NOMO-1 treated with DMSO at 0.1 percent for 48 hours (cell line): Measurements from ENCODE around the gene CNIH3.
"Not testable (repeated sequence)": the region's sequence is repeated elsewhere in the genome, so short reads cannot be mapped to it uniquely, and the experiment has no call there.

ENCODE experiments used
- DNase-seq: peaks from one replicate; lab custom pipeline; 2025; ENCODE audit not compliant: unreplicated experiment; lab: John Stamatoyannopoulos, UW

Gene CNIH3

GRCh38 chr1:224615861-224616755 is at the start of gene CNIH3:
TSS of gene CNIH3 (plus strand) at chr1:224616317. CDS start at chr1:224617175, 858 bp downstream.
- peak; percentile 51 for DNase-seq

DNA sequence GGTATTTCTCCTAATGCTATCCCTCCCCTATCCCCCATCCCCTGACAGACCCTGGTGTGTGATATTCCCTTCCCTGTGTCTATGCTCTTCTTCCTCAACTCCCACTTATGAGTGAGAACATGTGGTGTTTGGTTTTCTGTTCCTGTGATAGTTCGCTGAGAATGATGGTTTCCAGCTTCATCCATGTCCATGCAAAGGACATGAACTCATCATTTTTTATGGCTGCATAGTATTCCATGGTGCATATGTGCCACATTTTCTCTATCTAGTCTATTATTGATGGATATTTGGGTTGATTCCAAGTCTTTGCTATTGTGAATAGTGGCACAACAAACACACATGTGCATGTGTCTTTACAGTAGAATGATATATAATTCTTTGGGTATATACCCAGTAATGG is 49.6 kb upstream of the CNIH3 start:
- DNase-seq = not testable (repeated sequence)

DNA sequence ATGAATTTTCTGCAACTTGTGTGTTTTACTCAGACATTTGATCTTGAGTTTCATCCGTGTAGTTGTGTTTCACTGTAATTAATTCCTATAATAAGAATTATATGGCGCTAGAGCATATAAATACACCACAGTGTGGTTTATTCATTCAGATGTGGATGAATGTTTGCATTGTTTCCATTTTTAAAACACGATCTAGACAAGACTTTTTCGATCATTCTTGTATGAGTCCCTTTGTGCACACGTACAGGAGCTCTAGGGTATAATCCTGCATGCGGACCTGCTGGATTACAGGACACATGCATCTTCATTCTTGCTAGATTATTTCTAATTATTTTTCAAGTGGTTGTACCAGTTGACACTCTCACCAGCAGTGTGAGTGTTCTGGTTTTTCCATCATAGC is 46.8 kb upstream of the CNIH3 start:
- no peak for DNase-seq

DNA sequence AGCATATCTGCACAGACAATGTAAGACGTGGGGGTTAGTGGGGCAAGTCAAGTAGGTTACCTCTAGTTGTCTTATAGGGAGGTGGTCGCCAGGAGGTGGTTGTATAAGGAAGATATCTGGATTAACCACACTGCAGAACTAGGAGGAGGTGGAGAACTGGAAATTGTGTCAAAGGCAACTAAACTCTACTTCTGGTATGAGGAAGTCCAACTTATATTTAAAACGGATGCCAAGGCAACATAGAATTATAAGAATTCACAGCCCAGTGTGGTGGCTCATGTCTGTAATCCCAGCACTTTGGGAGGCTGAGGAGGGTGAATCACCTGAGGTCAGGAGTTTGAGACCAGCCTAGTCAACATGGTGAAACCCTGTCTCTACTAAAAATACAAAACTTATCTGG is 44.1 kb upstream of the CNIH3 start:
- not testable (repeated sequence) for DNase-seq

- no peak for DNase-seq
Measured at GRCh38 chr1:224579526-224579925, 36.6 kb upstream of the CNIH3 start.

DNA sequence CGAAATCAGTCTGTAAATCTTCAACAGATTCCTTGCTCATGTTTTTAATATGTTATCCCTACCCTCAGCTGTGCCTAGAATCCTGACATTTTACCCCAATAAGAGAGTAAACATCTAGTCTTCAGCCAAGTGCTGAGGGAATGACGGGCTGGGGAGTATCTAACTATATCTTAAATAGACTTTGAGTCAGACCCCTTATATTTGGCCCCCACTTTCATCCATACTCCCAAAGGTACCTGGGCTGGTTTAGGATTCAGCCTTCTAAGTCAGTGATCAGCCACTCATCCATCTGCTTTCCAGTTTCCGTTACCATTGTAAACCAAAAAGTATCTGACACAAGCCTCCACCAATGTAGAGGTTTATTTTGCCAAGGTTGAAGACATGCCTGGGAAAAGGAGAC is 36.1 kb upstream of the CNIH3 start:
- no peak for DNase-seq

GRCh38 chr1:224582041-224582440 is 34.1 kb upstream of the CNIH3 start:
- DNase-seq = no peak

- DNase-seq = no peak
Measured at GRCh38 chr1:224583774-224584173, 32.3 kb upstream of the CNIH3 start.

- no peak for DNase-seq
Measured at GRCh38 chr1:224585051-224585450, 31.1 kb upstream of the CNIH3 start.

GRCh38 chr1:224587051-224587450 is 29.1 kb upstream of the CNIH3 start:
- no peak for DNase-seq

- no peak for DNase-seq
Measured at GRCh38 chr1:224588515-224588914, 27.6 kb upstream of the CNIH3 start.

- no peak for DNase-seq
Measured at GRCh38 chr1:224589006-224589405, 27.1 kb upstream of the CNIH3 start.

DNA sequence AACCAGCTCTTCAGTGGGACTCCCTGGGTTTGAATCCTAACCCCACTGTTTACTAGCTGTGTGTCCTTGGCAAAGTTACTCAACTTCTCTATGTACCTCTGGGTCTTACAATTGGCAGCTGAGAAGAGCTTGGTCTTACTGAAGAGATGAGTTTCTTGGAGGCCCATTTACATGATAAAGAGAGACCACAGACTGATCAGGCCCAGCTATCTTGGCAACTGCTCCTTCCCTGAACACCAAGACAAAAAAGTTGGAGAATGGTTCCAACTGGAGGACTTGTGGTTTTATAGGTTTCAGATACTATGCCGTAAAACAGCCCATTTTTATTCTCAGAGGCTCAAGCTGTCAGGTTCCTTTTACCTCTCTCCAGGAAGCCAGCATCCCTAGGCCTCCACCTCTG is 24.8 kb upstream of the CNIH3 start:
- DNase-seq = no peak

GRCh38 chr1:224592636-224593582 is 23.2 kb upstream of the CNIH3 start:
- peak; percentile 72 for DNase-seq

GRCh38 chr1:224594360-224594759 is 21.8 kb upstream of the CNIH3 start:
- DNase-seq = no peak

GRCh38 chr1:224594851-224595250 is 21.3 kb upstream of the CNIH3 start:
- no peak for DNase-seq

DNA sequence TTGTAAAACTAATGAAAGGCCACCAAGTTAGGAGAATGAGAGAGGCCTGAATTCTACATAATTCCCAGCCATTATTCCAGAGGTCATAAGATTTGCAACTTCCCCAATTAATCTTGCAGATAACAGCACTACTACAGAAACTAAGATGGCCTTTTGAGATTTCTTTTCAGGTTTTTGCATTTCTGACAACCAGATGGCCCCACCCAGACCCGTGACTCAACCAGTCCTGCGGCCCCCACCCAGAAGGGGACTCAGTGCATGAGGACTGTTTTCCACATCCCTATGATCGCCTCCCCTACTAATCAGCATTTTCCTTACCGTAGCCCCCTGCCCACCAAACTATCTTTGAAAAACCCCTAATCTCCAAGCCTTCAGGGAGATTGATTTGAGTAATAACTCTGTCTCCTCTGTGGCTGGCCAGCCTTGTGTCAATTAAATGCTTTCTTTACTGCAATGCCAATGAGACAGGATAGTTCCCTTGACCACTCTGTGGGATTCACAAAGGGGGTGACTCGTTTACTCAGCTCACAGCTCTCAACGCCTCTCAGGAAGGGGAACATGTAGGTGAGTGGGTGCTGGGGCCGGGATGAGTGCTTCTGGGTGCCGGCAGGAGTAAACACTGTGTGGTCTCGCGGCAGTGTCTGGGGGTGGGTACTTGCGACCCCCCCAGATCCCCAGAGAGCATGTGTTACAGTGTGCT is 10.5 kb upstream of the CNIH3 start:
- no peak for DNase-seq

DNA sequence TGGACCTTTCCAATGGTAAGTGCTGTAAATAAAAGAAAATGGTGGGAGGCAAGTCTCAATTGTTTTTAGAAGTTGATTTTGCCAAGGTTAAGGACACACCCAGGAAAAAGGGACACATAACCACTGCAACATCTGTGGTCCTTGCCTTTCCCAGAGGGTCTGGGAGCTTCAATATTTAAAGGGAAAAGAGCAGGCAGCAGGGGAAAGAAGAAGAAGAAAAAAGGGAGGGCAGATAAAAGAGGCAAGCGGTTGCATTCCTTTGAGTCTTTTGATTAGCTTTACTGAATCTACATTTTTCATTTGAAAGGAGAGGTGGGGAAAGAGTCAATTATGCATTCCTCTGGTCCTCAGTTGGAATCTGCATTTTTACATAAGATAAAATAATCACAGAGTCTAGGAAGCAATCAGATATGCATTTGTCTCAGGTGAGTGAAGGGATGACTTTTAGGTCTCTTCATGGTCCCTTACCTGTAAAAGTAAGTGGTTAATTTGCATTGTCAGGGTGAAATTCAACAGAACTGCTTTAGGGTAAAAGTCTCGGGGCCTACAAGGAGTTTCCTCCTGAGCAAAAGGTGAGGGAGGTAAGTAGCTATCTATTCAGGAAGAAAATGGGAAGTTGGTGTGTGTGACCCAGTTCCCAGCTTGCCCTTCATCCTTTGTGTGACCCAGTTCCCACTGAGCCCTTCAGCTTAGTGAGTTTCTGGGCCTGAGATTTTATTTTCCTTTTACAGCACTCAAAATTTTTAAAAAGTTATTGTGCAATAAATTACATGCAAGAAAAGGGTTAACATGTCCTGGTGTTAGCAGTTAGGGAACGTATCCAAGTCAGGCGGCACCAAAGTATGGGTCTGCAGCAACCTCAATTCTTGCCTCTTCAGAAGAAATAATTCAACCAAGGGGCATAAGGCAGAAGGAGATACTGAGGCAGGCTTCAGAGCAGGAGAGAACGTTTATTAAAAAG is 8.6 kb upstream of the CNIH3 start:
- no peak for DNase-seq

- no peak for DNase-seq
Measured at GRCh38 chr1:224609333-224609732, 6.8 kb upstream of the CNIH3 start.

DNA sequence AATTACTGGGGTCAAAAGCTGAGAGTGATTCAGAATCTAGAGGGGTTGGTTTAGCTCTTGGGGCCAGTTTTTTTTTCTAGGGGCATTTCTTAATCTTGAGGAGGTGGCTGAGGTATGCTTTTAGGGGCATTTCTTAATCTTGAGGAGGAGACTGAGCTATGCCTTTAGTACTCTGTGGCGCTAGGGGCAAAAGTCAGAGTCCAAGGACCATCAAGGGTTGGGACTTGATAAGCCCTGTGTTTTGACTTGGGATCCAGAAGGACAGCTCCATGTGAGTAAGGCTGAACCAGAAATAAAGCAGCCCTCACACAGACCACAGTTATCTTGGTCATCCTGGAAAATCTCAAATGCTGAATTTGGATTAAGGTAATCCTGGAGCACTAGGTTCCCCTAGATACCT is 3.9 kb upstream of the CNIH3 start:
- no peak for DNase-seq
